ENCODE data around the gene CCDC33.

- TF ChIP-seq REST (IDR thresholded peaks at IDR 0.05; ENCODE audit: insufficient read depth in 1 of 2, low read depth in 2 of 2, low read length in 1 of 2) (peak in 1 of 2 experiments; percentile 75; a peak in 3 of 4 replicates), CTCF (IDR thresholded peaks at IDR 0.05) (no peak), SIN3A (IDR thresholded peaks at IDR 0.05; ENCODE audit: borderline replicate concordance, insufficient read depth, low read depth, low read length) (no peak)
Observed at GRCh38 chr15:74221399-74222239, 14.5 kb upstream of the CCDC33 start.

Data from Panc1 (cell line).